Tibial artery (tissue), 4 donors: ENCODE data around the gene SFXN2.

Experiments used
- DNase-seq, 2 donors: peaks; one replicate each; pipeline ENCODE4 v3.0.0-alpha.2; 2019
- H3K27ac ChIP-seq, 2 donors: fragments of 200-600 bp; sonication (generic) in 1 of 2; 1 replicate in 1 of 2; 2 replicates in 1 of 2; pipeline ENCODE4 v1.5.1; 2018 to 2019; ENCODE audit warnings: mild to moderate bottlenecking in 1 of 2
- H3K27me3 ChIP-seq, 2 donors: fragments of 200-600 bp; sonication (generic) in 1 of 2; one replicate each; pipeline versions ENCODE4 v1.5.1 to v1.6.0; 2016 to 2019
- H3K36me3 ChIP-seq, 3 donors: fragments of 200-600 bp; sonication (generic) in 2 of 3; one replicate each; pipeline ENCODE4 v1.5.1; 2016 to 2019; ENCODE audit warnings: mild to moderate bottlenecking in 2 of 3
- H3K4me1 ChIP-seq, 4 donors: fragments of 200-600 bp; sonication (generic) in 2 of 4; 1 replicate in 3 of 4; 2 replicates in 1 of 4; pipeline ENCODE4 v1.5.1; 2016 to 2019
- H3K4me3 ChIP-seq, 2 donors: fragments of 200-600 bp; sonication (generic) in 1 of 2; 1 replicate in 1 of 2; 2 replicates in 1 of 2; pipeline ENCODE4 v1.5.1; 2018 to 2019; ENCODE audit warnings: mild to moderate bottlenecking in 2 of 2
- H3K9me3 ChIP-seq, 3 donors: fragments of 200-600 bp; sonication (generic) in 1 of 3; one replicate each; pipeline ENCODE4 v1.5.1; 2016 to 2019
- CTCF ChIP-seq, 2 experiments: fragments of 200-600 bp in 1 of 2; fragments of 450-650 bp in 1 of 2; IDR thresholded peaks; one replicate each; pipeline ENCODE4 v1.5.1; 2017 to 2019; ENCODE audit warnings: antibody characterized with exemption in 2 of 2, mild to moderate bottlenecking in 1 of 2, moderate library complexity in 1 of 2
- intact Hi-C: fragments of 100-400 bp; cut with DNase I; formaldehyde crosslinking; loops from one replicate; pipeline ENCODE4 v1.15.0; 2023; ENCODE audit warnings: low total_unique reads

SFXN2 gene

GRCh38 chr10:102743588-102744373, 29.3 kb downstream of the SFXN2 start, which contains the start of gene WBP1L:
TSS of gene WBP1L (plus strand) at chr10:102743948. CDS start at chr10:102744054, 106 bp downstream.
- H3K9me3 ChIP-seq, result no peaks in the 10 kb centered on the region
- DNase-seq, result peak; percentile 98 to 99
- peak in 1 of 2 experiments; percentile 4 for TF ChIP-seq CTCF (IDR thresholded peaks at IDR 0.05)
- H3K36me3 ChIP-seq, result no peaks in the 10 kb centered on the region
- H3K4me1 ChIP-seq, result peaks cover 0 to 49% (median 9%) of the 10 kb centered on the region in 4 donors
- H3K27me3 ChIP-seq, result no peaks in the 10 kb centered on the region
- intact Hi-C loops, result loop anchor here (5.0 kb wide), 2 partner anchors 34 to 74 kb away; no protein-coding TSS in a partner anchor
- H3K4me3 ChIP-seq, result peak within 1 kb of the TSS; percentile 82 to 86
- H3K27ac ChIP-seq, result peak within 1 kb of the TSS; percentile 94 to 96

- Histone ChIP-seq H3K36me3 (no peaks in the 10 kb centered on the region), H3K4me3 (peak overlapping the region; percentile 82 to 86), H3K27ac (peak overlapping the region; percentile 94 to 96), H3K4me1 (peaks cover 0 to 54% (median 9%) of the 10 kb centered on the region in 4 donors), H3K9me3 (no peaks in the 10 kb centered on the region), H3K27me3 (no peaks in the 10 kb centered on the region)
- DNase-seq, result peak; percentile 38 to 79
- intact Hi-C loops, result loop anchor here (5.0 kb wide), 2 partner anchors 33 to 73 kb away; no protein-coding TSS in a partner anchor
- TF ChIP-seq CTCF (IDR thresholded peaks at IDR 0.05), result no peak
These were observed 30.1 kb downstream of the SFXN2 start for GRCh38 chr10:102744374-102745051.

- TF ChIP-seq CTCF (IDR thresholded peaks at IDR 0.05), result no peak
- Histone ChIP-seq H3K9me3 (no peaks in the 10 kb centered on the region), H3K27ac (peak overlapping the region; percentile 94 to 96), H3K36me3 (no peaks in the 10 kb centered on the region), H3K4me1 (peaks cover 0 to 54% (median 9%) of the 10 kb centered on the region in 4 donors), H3K27me3 (no peaks in the 10 kb centered on the region), H3K4me3 (peak overlapping the region; percentile 82 to 86)
- intact Hi-C loops, result no loop called here
- no peak for DNase-seq
These were observed 30.7 kb downstream of the SFXN2 start for GRCh38 chr10:102745157-102745556.

- intact Hi-C loops, result no loop called here
- Histone ChIP-seq H3K4me3 (peak overlapping the region in 1 of 2 donors; percentile 10), H3K27ac (peak overlapping the region; percentile 83), H3K27me3 (no peaks in the 10 kb centered on the region), H3K4me1 (peaks cover 7 to 94% (median 38%) of the 10 kb centered on the region in 4 donors), H3K9me3 (no peaks in the 10 kb centered on the region), H3K36me3 (no peaks in the 10 kb centered on the region)
- DNase-seq, result peak; percentile 65 to 83
- TF ChIP-seq CTCF (IDR thresholded peaks at IDR 0.05), result no peak
These were observed 38.0 kb downstream of the SFXN2 start for GRCh38 chr10:102752266-102752930.

- H3K27ac ChIP-seq, result peak overlapping the region; percentile 83
- no peaks in the 10 kb centered on the region for H3K9me3 ChIP-seq
- TF ChIP-seq CTCF (IDR thresholded peaks at IDR 0.05), result peak; percentile 43 to 63
- H3K27me3 ChIP-seq, result no peaks in the 10 kb centered on the region
- intact Hi-C loops, result no loop called here
- peak in 1 of 2 donors; percentile 58 for DNase-seq
- peaks cover 7 to 94% (median 38%) of the 10 kb centered on the region in 4 donors for H3K4me1 ChIP-seq
- H3K36me3 ChIP-seq, result no peaks in the 10 kb centered on the region
- H3K4me3 ChIP-seq, result peak overlapping the region in 1 of 2 donors; percentile 10
These were observed 38.7 kb downstream of the SFXN2 start for GRCh38 chr10:102752934-102753664.
